ENCODE results near the gene PPP1R1B.

- TF ChIP-seq CTCF (conservative IDR thresholded peaks at IDR 0.05; ENCODE audit: low read depth, low read length), result no peak
- no peak for TF ChIP-seq EZH2 (IDR thresholded peaks at IDR 0.05; ENCODE audit: borderline replicate concordance, low read depth, low read length, poor library complexity, severe bottlenecking)
Measured at GRCh38 chr17:39652587-39653315, 26.0 kb downstream of the PPP1R1B start.
